Measurements from ENCODE around the gene GANAB. TPM values are rescaled to one million over a fixed set of nuclear protein-coding genes. Genes with fewer than 3 reads are reported as not detected.
"Not testable (repeated sequence)": the region's sequence is repeated elsewhere in the genome, so short reads cannot be mapped to it uniquely, and the experiment has no call there.

Gene GANAB
- total RNA-seq, 4 donors from 2014 or later: 131 to 146 (median 140) TPM

DNA sequence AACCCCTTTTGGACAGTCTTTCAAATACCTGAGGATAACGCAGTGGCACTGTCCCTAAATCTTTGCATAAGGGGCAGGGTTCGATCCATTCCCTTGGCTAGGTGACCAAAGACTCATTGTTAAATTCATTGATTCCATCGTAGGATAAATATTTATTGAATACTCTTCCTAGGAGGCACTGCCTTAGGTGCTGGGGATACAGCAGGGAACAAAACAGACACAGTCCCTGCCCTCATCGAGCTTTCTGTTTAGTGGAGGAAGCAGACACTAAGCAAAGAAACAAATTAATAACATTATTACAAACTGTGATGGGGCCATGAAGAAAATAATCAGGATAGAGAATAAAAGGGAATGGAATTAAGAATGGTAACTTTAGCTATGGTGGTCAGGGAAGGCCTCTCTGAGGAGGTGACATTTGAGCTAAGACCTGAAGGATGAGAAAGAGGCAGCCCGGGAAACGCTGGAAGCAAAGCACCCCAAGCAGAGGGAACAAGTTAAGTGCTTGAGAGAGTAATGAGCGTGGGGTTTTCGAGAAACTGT lies 25.3 kb downstream of the GANAB start:
- H3K27ac ChIP-seq: peak overlapping the region; percentile 72 to 96 (median 88)
- peak overlapping the region; percentile 51 to 99 (median 68) for H3K4me3 ChIP-seq
- peaks cover 2 to 15% (median 8%) of the 10 kb centered on the region in 4 donors for H3K4me1 ChIP-seq
- H3K36me3 ChIP-seq: peaks cover 0 to 28% (median 0%) of the 10 kb centered on the region in 3 donors
- no peaks in the 10 kb centered on the region for H3K27me3 ChIP-seq
- H3K9me3 ChIP-seq: no peaks in the 10 kb centered on the region
- TF ChIP-seq POLR2A (IDR thresholded peaks at IDR 0.05) (no peak), CTCF (IDR thresholded peaks at IDR 0.05) (no peak)
- DNase-seq: no peak

GRCh38 chr11:62616957-62617356 lies 29.5 kb downstream of the GANAB start:
- H3K27me3 ChIP-seq, DNase-seq, H3K27ac ChIP-seq, H3K9me3 ChIP-seq, H3K4me3 ChIP-seq: not testable (repeated sequence)
- Histone ChIP-seq H3K4me1 (peaks cover 2 to 25% (median 11%) of the 10 kb centered on the region in 4 donors), H3K36me3 (peaks cover 0 to 24% (median 0%) of the 10 kb centered on the region in 3 donors)

- peaks cover 0 to 24% (median 0%) of the 10 kb centered on the region in 3 donors for H3K36me3 ChIP-seq
- DNase-seq: no peak
- H3K27me3 ChIP-seq: no peaks in the 10 kb centered on the region
- H3K9me3 ChIP-seq: no peaks in the 10 kb centered on the region
- no peak overlapping the region for H3K4me3 ChIP-seq
- TF ChIP-seq CTCF (IDR thresholded peaks at IDR 0.05) (no peak), POLR2A (IDR thresholded peaks at IDR 0.05) (no peak)
- no peak overlapping the region for H3K27ac ChIP-seq
- peaks cover 3 to 28% (median 14%) of the 10 kb centered on the region in 4 donors for H3K4me1 ChIP-seq
These were observed 30.9 kb downstream of the GANAB start for GRCh38 chr11:62615521-62615920.

GRCh38 chr11:62614275-62614674 lies 32.1 kb downstream of the GANAB start:
- Histone ChIP-seq H3K9me3 (no peaks in the 10 kb centered on the region), H3K27me3 (no peaks in the 10 kb centered on the region), H3K27ac (peak overlapping the region in 2 of 4 donors; percentile 38 to 45), H3K36me3 (peaks cover 0 to 24% (median 0%) of the 10 kb centered on the region in 3 donors), H3K4me1 (peaks cover 3 to 22% (median 13%) of the 10 kb centered on the region in 4 donors), H3K4me3 (no peak overlapping the region)
- DNase-seq: peak in 1 of 3 donors; percentile 70
- no peak for TF ChIP-seq POLR2A (IDR thresholded peaks at IDR 0.05)

DNA sequence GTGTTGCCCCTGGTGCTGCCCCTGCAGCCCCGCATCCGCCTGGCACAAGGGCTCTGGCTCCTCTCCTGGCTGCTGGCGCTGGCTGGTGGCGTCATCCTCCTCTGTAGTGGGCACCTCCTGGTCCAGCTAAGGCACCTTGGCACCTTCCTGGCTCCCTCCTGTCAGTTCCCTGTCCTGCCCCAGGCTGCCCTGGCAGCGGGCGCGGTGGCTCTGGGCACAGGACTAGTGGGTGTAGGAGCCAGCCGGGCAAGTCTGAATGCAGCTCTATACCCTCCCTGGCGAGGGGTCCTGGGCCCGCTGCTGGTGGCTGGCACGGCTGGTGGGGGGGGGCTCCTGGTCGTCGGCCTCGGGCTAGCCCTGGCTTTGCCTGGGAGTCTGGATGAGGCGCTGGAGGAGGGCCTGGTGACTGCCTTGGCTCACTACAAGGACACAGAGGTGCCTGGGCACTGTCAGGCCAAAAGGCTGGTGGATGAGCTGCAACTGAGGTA lies 33.1 kb downstream of the GANAB start:
- Histone ChIP-seq H3K36me3 (peaks cover 0 to 24% (median 0%) of the 10 kb centered on the region in 3 donors), H3K27ac (peak overlapping the region; percentile 93 to 98 (median 96)), H3K4me1 (peaks cover 3 to 22% (median 13%) of the 10 kb centered on the region in 4 donors), H3K4me3 (peak overlapping the region in 3 of 4 donors; percentile 71 to 86 (median 74)), H3K27me3 (no peaks in the 10 kb centered on the region), H3K9me3 (no peaks in the 10 kb centered on the region)
- no peak for TF ChIP-seq POLR2A (IDR thresholded peaks at IDR 0.05)
- DNase-seq: no peak

DNA sequence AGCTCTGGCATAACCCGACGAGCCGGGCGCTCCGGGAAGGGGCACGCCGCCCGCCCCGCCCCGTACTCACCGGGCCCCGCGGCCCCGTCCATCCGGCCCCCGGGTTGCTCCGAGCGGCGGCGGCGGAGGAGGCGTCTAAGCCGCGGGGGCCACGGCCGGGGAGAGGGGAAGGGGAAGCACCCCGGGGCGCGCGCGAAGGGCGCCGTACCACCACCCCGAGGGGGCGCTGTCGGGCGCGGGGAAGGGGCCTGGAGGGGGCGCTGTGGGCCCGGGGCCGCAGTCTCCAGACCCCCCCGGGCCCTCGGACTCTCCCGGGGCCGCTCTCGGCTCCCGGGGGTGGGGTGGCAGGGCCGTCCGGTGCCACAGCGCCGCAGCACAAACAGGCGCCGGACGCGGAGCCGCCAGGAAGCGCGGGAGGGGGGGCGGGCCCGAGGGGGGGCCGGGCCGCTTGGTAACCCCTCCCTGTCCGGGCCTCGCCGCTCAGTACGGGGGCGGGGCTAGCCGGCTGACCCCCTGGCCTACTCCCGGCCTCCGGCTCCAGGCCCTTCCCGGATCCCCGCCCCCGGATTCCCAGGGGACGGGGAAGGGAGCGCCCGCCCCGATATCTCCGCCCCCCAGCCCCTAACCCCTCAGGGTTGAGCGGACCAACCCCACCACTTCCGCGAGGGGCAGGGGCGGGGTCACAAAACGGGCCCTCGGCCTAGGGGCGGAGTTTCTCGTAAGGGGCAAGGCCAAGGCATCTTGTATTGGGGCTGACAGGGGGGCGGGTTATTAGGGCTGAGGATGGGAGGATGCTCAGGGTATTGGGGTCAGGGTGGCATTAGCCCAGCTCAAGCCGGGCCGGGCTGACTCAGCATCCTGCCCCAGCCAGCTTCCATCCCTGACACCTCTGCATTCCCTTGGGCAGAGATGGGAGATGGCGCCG lies 33.8 kb downstream of the GANAB start, which contains the start of the genes EML3 and ROM1:
Gene EML3 (minus strand): TSS at position 410 of the 925 bp plus-strand sequence. CDS start 318 bp downstream, at position 92.
Gene ROM1 (plus strand): TSS at position 892 of the 925 bp plus-strand sequence. CDS start 25 bp downstream, at position 917.
- H3K27ac ChIP-seq: peak within 1 kb of the TSS; percentile 93 to 98 (median 96)
- peaks cover 0 to 24% (median 0%) of the 10 kb centered on the region in 3 donors for H3K36me3 ChIP-seq
- TF ChIP-seq CTCF (IDR thresholded peaks at IDR 0.05) (peak; percentile 91 to 100 (median 95)), POLR2A (IDR thresholded peaks at IDR 0.05) (peak in 1 of 2 donors; percentile 12)
- H3K4me1 ChIP-seq: peaks cover 3 to 22% (median 13%) of the 10 kb centered on the region in 4 donors
- H3K27me3 ChIP-seq: no peaks in the 10 kb centered on the region
- DNase-seq: peak; percentile 89 to 96 (median 93)
- H3K4me3 ChIP-seq: peak within 1 kb of the TSS; percentile 71 to 92 (median 80)
- no peaks in the 10 kb centered on the region for H3K9me3 ChIP-seq
